ENCODE results near the gene STK39.

STK39 gene

GRCh38 chr2:167992278-167992677 lies 255.1 kb downstream of the STK39 start:
- no peak for DNase-seq (ENCODE audit: low read depth)

- DNase-seq (ENCODE audit: low read depth) = no peak
Measured at GRCh38 chr2:167990062-167990461, 257.3 kb downstream of the STK39 start.

GRCh38 chr2:167988296-167988695 lies 259.1 kb downstream of the STK39 start:
- no peak for DNase-seq (ENCODE audit: low read depth)

GRCh38 chr2:167987558-167987957 lies 259.8 kb downstream of the STK39 start:
- DNase-seq (ENCODE audit: low read depth) = no peak

GRCh38 chr2:167987026-167987425 lies 260.4 kb downstream of the STK39 start:
- DNase-seq (ENCODE audit: low read depth) = no peak

- DNase-seq (ENCODE audit: low read depth) = no peak
Measured at GRCh38 chr2:167986223-167986622, 261.2 kb downstream of the STK39 start.

- no peak for DNase-seq (ENCODE audit: low read depth)
Measured at GRCh38 chr2:167981945-167982344, 265.4 kb downstream of the STK39 start.

- DNase-seq (ENCODE audit: low read depth) = no peak
Measured at GRCh38 chr2:167980439-167980838, 267.0 kb downstream of the STK39 start.

GRCh38 chr2:167972746-167973145 lies 274.6 kb downstream of the STK39 start:
- no peak for DNase-seq (ENCODE audit: low read depth)

GRCh38 chr2:167972020-167972419 lies 275.4 kb downstream of the STK39 start:
- no peak for DNase-seq (ENCODE audit: low read depth)

- no peak for DNase-seq (ENCODE audit: low read depth)
Measured at GRCh38 chr2:167966937-167967913, 280.2 kb downstream of the STK39 start.

- DNase-seq (ENCODE audit: low read depth) = no peak
Measured at GRCh38 chr2:167965907-167966761, 281.3 kb downstream of the STK39 start.

GRCh38 chr2:167964650-167965413 lies 282.6 kb downstream of the STK39 start:
- DNase-seq (ENCODE audit: low read depth) = no peak

- DNase-seq (ENCODE audit: low read depth) = no peak
Measured at GRCh38 chr2:167963899-167964649, 283.3 kb downstream of the STK39 start.

- no peak for DNase-seq (ENCODE audit: low read depth)
Measured at GRCh38 chr2:167962436-167963226, 284.8 kb downstream of the STK39 start.

GRCh38 chr2:167961536-167962048 lies 285.8 kb downstream of the STK39 start:
- no peak for DNase-seq (ENCODE audit: low read depth)

- no peak for DNase-seq (ENCODE audit: low read depth)
Measured at GRCh38 chr2:167960089-167960747, 287.2 kb downstream of the STK39 start.

- DNase-seq (ENCODE audit: low read depth) = no peak
Measured at GRCh38 chr2:167957662-167958061, 289.7 kb downstream of the STK39 start.

- no peak for DNase-seq (ENCODE audit: low read depth)
Measured at GRCh38 chr2:167955264-167955906, 292.0 kb downstream of the STK39 start.
